ENCODE measurements around the gene CCL14. TPM values are rescaled to one million over a fixed set of nuclear protein-coding genes. Genes with fewer than 3 reads are reported as not detected.

Gene CCL14
- 10 to 100 TPM in 3 of 4 donors, 1 to 10 TPM in 1; 3.0 to 43.0 (median 23.2) TPM for total RNA-seq

GRCh38 chr17:35986643-35987042 lies at the start of gene CCL14:
Gene CCL14, minus strand, starts transcription at chr17:35986729. Its CDS starts 80 bp downstream, at chr17:35986649.
- TF ChIP-seq CTCF (IDR thresholded peaks at IDR 0.05) (no peak), POLR2A (IDR thresholded peaks at IDR 0.05) (no peak)
- Histone ChIP-seq H3K27ac (peak within 1 kb of the TSS in 2 of 3 donors; percentile 23 to 24), H3K27me3 (no peaks in the 10 kb centered on the region), H3K4me1 (no peaks in the 10 kb centered on the region), H3K4me3 (replicated peaks in 1 of 3) (peak within 1 kb of the TSS in 1 of 3 donors; percentile 9), H3K36me3 (no peaks in the 10 kb centered on the region), H3K9me3 (no peaks in the 10 kb centered on the region)
- DNase-seq = no peak
- intact Hi-C loops (cut with DNase I) = no loop called here
- WGBS, 2 donors = 54 to 59% methylated on average over 1 of the region's 1 CpG

- no peaks in the 10 kb centered on the region for H3K27me3 ChIP-seq
- TF ChIP-seq POLR2A (IDR thresholded peaks at IDR 0.05) = no peak
- no peak for TF ChIP-seq CTCF (IDR thresholded peaks at IDR 0.05)
- 91 to 92% methylated on average over 4 of the region's 4 CpGs for WGBS, 2 donors
These were observed 49.7 kb upstream of the CCL14 start for GRCh38 chr17:36036235-36036634.

GRCh38 chr17:36034127-36034526 lies 47.6 kb upstream of the CCL14 start:
- WGBS, 2 donors = 62 to 73% methylated on average over 3 of the region's 3 CpGs
- DNase-seq = no peak
- H3K4me3 ChIP-seq (replicated peaks in 1 of 3) = no peak overlapping the region
- H3K27me3 ChIP-seq = no peaks in the 10 kb centered on the region
- H3K4me1 ChIP-seq = no peaks in the 10 kb centered on the region
- no peak for TF ChIP-seq POLR2A (IDR thresholded peaks at IDR 0.05)
- no peak for TF ChIP-seq CTCF (IDR thresholded peaks at IDR 0.05)
- H3K27ac ChIP-seq = no peak overlapping the region
- no peaks in the 10 kb centered on the region for H3K36me3 ChIP-seq
- intact Hi-C loops (cut with DNase I) = no loop called here
- no peaks in the 10 kb centered on the region for H3K9me3 ChIP-seq

More at GRCh38 chr17:36036235-36036634, 49.7 kb upstream of the CCL14 start:
- no peak overlapping the region for H3K27ac ChIP-seq
- H3K9me3 ChIP-seq = no peaks in the 10 kb centered on the region
- no peak for DNase-seq
- no peaks in the 10 kb centered on the region for H3K36me3 ChIP-seq
- no peaks in the 10 kb centered on the region for H3K4me1 ChIP-seq
- no peak overlapping the region for H3K4me3 ChIP-seq (replicated peaks in 1 of 3)
- intact Hi-C loops (cut with DNase I) = no loop called here

GRCh38 chr17:36030956-36031355 lies 44.4 kb upstream of the CCL14 start:
- TF ChIP-seq CTCF (IDR thresholded peaks at IDR 0.05) = no peak
- TF ChIP-seq POLR2A (IDR thresholded peaks at IDR 0.05) = no peak
- Histone ChIP-seq H3K27me3 (no peaks in the 10 kb centered on the region), H3K36me3 (no peaks in the 10 kb centered on the region), H3K4me1 (no peaks in the 10 kb centered on the region), H3K9me3 (no peaks in the 10 kb centered on the region), H3K4me3 (replicated peaks in 1 of 3) (no peak overlapping the region), H3K27ac (no peak overlapping the region)
- DNase-seq = no peak
- intact Hi-C loops (cut with DNase I) = no loop called here
- WGBS, 2 donors = 95 to 98% methylated on average over 1 of the region's 1 CpG

- 62 to 66% methylated on average over 4 of the region's 4 CpGs for WGBS, 2 donors
- TF ChIP-seq CTCF (IDR thresholded peaks at IDR 0.05) (no peak), POLR2A (IDR thresholded peaks at IDR 0.05) (no peak)
These were observed 41.2 kb upstream of the CCL14 start for GRCh38 chr17:36027761-36028160.

More at GRCh38 chr17:36027761-36028160, 41.2 kb upstream of the CCL14 start:
- Histone ChIP-seq H3K9me3 (no peaks in the 10 kb centered on the region), H3K4me1 (no peaks in the 10 kb centered on the region), H3K27ac (no peak overlapping the region), H3K4me3 (replicated peaks in 1 of 3) (no peak overlapping the region), H3K27me3 (no peaks in the 10 kb centered on the region), H3K36me3 (no peaks in the 10 kb centered on the region)
- DNase-seq = no peak
- intact Hi-C loops (cut with DNase I) = no loop called here

Data from thyroid gland (tissue), 4 donors.